HCT116 (cell line): ENCODE data around the gene MED26. TPM values are rescaled to one million over a fixed set of nuclear protein-coding genes. Genes with fewer than 3 reads are reported as not detected.

Source experiments
- ATAC-seq: fragments of 200-7000 bp; cut with Tn5 transposase; 2 replicates; pipeline ENCODE4 v1.9.1; 2020; ENCODE audit warnings: mild to moderate bottlenecking, moderate library complexity
- BruUV-seq: library from RNA; stranded (reverse); fragments of 400-500 nt; replicated peaks from 2 replicates; lab custom pipeline; 2021; lab: Mats Ljungman, UMichigan
- CTCF ChIA-PET: fragments of 300-600 bp; sonication (Branson Sonifier 250); formaldehyde crosslinking; loops from one replicate; lab custom pipeline; 2021; ENCODE audit warnings: antibody characterized with exemption; lab: Charles Lee
- POLR2A ChIA-PET: fragments of 300-600, 350-600 bp; sonication (Branson Sonifier 250); formaldehyde crosslinking; loops from one replicate; lab custom pipeline; 2021; ENCODE audit warnings: antibody characterized with exemption; lab: Charles Lee
- RAD21 ChIA-PET, 2 experiments: fragments of 300-600 bp; sonication (Branson Sonifier 250); formaldehyde crosslinking; loops; one replicate each; lab custom pipeline; 2023; ENCODE audit warnings: low total read pairs in 2 of 2; ENCODE audit not compliant: uncharacterized antibody in 2 of 2, unreplicated experiment in 2 of 2, low non-redundant PET in 1 of 2; lab: Charles Lee
- DNase-seq: peaks from one replicate; pipeline ENCODE4 v3.0.0-alpha.2; 2010; ENCODE audit warnings: low read depth, low spot score
- H2AFZ ChIP-seq: fragments of 200-600 bp; shearing (Covaris generic), sonication (generic); 2 replicates; pipeline ENCODE4 v1.6.1; 2017; ENCODE audit warnings: low read depth, mixed run types, mixed read lengths, antibody characterized with exemption, low read length; ENCODE audit not compliant: poor library complexity, severe bottlenecking
- H3K27ac ChIP-seq: 2 replicates; pipeline ENCODE4 v1.5.1; 2012; ENCODE audit warnings: low read depth, low read length
- H3K27me3 ChIP-seq: fragments of 200-600 bp; sonication (generic); 2 replicates; pipeline ENCODE4 v1.6.1; 2016; ENCODE audit warnings: mixed run types, low read length, mixed read lengths; ENCODE audit not compliant: insufficient read depth
- H3K36me3 ChIP-seq, 2 experiments: fragments of 200-500 bp in 1 of 2; fragments of 200-600 bp in 1 of 2; sonication (Bioruptor generic) in 1 of 2; sonication (generic) in 1 of 2; 2 replicates each; pipeline versions ENCODE4 v1.5.1 to v1.6.1; 2014 to 2016; ENCODE audit warnings: low read length in 2 of 2, inconsistent platforms in 1 of 2, mixed read lengths in 1 of 2, mixed run types in 1 of 2; ENCODE audit not compliant: insufficient read depth in 2 of 2, control insufficient read depth in 1 of 2
- H3K4me1 ChIP-seq, 2 experiments: fragments of 200-600 bp in 1 of 2; sonication (generic) in 1 of 2; 2 replicates each; pipeline versions ENCODE4 v1.5.1 to v1.6.1; 2012 to 2017; ENCODE audit warnings: low read length in 2 of 2, inconsistent platforms in 1 of 2, mild to moderate bottlenecking in 1 of 2, mixed read lengths in 1 of 2, mixed run types in 1 of 2, moderate library complexity in 1 of 2; ENCODE audit not compliant: insufficient read depth in 2 of 2, control insufficient read depth in 1 of 2
- H3K4me2 ChIP-seq: fragments of 200-600 bp; sonication (generic); 2 replicates; pipeline ENCODE4 v1.6.1; 2017; ENCODE audit warnings: mixed run types, low read length, mixed read lengths
- H3K4me3 ChIP-seq, 2 experiments: fragments of 200-600 bp in 1 of 2; sonication (generic) in 1 of 2; replicated peaks in 1 of 2; 2 replicates each; pipeline ENCODE4 v1.5.1; 2011 to 2016; ENCODE audit warnings: low read length in 2 of 2, control low read depth in 1 of 2, low read depth in 1 of 2, mild to moderate bottlenecking in 1 of 2, mixed read lengths in 1 of 2, mixed run types in 1 of 2
- H3K79me2 ChIP-seq: fragments of 200-600 bp; sonication (generic); 2 replicates; pipeline ENCODE4 v1.6.1; 2017; ENCODE audit warnings: mild to moderate bottlenecking, mixed run types, low read length, moderate library complexity, mixed read lengths; ENCODE audit not compliant: insufficient read depth
- H3K9ac ChIP-seq: fragments of 200-600 bp; sonication (generic); 2 replicates; pipeline ENCODE4 v1.6.1; 2016; ENCODE audit warnings: low read length, mixed read lengths
- H3K9me2 ChIP-seq: fragments of 200-600 bp; sonication (generic), shearing (Covaris generic); 2 replicates; pipeline ENCODE4 v1.6.1; 2017; ENCODE audit warnings: mixed run types, mild to moderate bottlenecking, moderate library complexity; ENCODE audit not compliant: insufficient read depth
- H3K9me3 ChIP-seq, 2 experiments: fragments of 200-500 bp in 1 of 2; fragments of 200-600 bp in 1 of 2; sonication (Bioruptor generic) in 1 of 2; sonication (generic) in 1 of 2; 2 replicates each; pipeline ENCODE4 v1.6.1; 2014 to 2017; ENCODE audit warnings: low read length in 2 of 2, mixed read lengths in 2 of 2, inconsistent platforms in 1 of 2, low read depth in 1 of 2, mild to moderate bottlenecking in 1 of 2, mixed run types in 1 of 2, moderate library complexity in 1 of 2; ENCODE audit not compliant: control insufficient read depth in 1 of 2, insufficient read depth in 1 of 2
- H4K20me1 ChIP-seq: fragments of 200-600 bp; sonication (generic), shearing (Covaris generic); 2 replicates; pipeline ENCODE4 v1.6.1; 2017; ENCODE audit warnings: mixed run types, mild to moderate bottlenecking, moderate library complexity; ENCODE audit not compliant: insufficient read depth
- CBX3 ChIP-seq: IDR thresholded peaks from 2 replicates; pipeline ENCODE4 v1.6.1; 2012; ENCODE audit warnings: low read depth
- CEBPB ChIP-seq: IDR thresholded peaks from 2 replicates; pipeline ENCODE4 v1.6.1; 2012; ENCODE audit warnings: low read depth
- EGR1 ChIP-seq: IDR thresholded peaks from 2 replicates; pipeline ENCODE4 v1.6.1; 2012; ENCODE audit warnings: low read depth
- ELF1 ChIP-seq: IDR thresholded peaks from 2 replicates; pipeline ENCODE4 v1.6.1; 2012; ENCODE audit warnings: low read depth, borderline replicate concordance
- EZH2 ChIP-seq: fragments of 200-600 bp; sonication (generic); IDR thresholded peaks from 2 replicates; pipeline ENCODE4 v1.6.1; 2017; ENCODE audit warnings: antibody characterized with exemption, mixed run types
- FOSL1 ChIP-seq: IDR thresholded peaks from 2 replicates; pipeline ENCODE4 v1.6.1; 2012; ENCODE audit warnings: low read depth
- POLR2AphosphoS5 ChIP-seq: IDR thresholded peaks from 2 replicates; pipeline ENCODE4 v1.6.1; 2011; ENCODE audit warnings: mild to moderate bottlenecking, low read depth, low read length, moderate library complexity
- RAD21 ChIP-seq: IDR thresholded peaks from 2 replicates; pipeline ENCODE4 v1.6.1; 2012; ENCODE audit warnings: low read depth, mild to moderate bottlenecking
- SIN3A ChIP-seq: IDR thresholded peaks from 2 replicates; pipeline ENCODE4 v1.6.1; 2012; ENCODE audit warnings: low read depth
- SP1 ChIP-seq: IDR thresholded peaks from 2 replicates; pipeline ENCODE4 v1.6.1; 2012; ENCODE audit warnings: low read depth
- SRF ChIP-seq: IDR thresholded peaks from 2 replicates; pipeline ENCODE4 v1.6.1; 2012; ENCODE audit warnings: low read depth
- ZBTB33 ChIP-seq: IDR thresholded peaks from 2 replicates; pipeline ENCODE4 v1.6.1; 2011; ENCODE audit warnings: mild to moderate bottlenecking, low read length, moderate library complexity; ENCODE audit not compliant: insufficient replicate concordance; ENCODE audit errors: extremely low read depth
- ZFX ChIP-seq: fragments of 450-650 bp; IDR thresholded peaks from 2 replicates; pipeline ENCODE4 v1.6.1; 2017
- intact Hi-C: fragments of 100-400 bp; cut with micrococcal nuclease; formaldehyde crosslinking; loops from 2 replicates; pipeline ENCODE4 v1.10.0; 2022
- total RNA-seq: library from RNA; stranded (reverse); gene quantifications from one replicate; pipeline ENCODE4 v1.2.1, GENCODE V29; 2021; ENCODE audit not compliant: unreplicated experiment
- TF ChIP-seq, protein P1 (sequence below), 3 experiments: fragments of 200-600 bp in 1 of 3; sonication (generic) in 1 of 3; IDR thresholded peaks in 2 of 3; conservative IDR thresholded peaks in 1 of 3; 2 replicates each; pipeline ENCODE4 v1.5.1; 2012 to 2017; ENCODE audit warnings: low read depth in 2 of 3, low read length in 2 of 3, antibody characterized with exemption in 1 of 3, borderline replicate concordance in 1 of 3, control low read depth in 1 of 3, mild to moderate bottlenecking in 1 of 3, mixed read lengths in 1 of 3, mixed run types in 1 of 3, moderate library complexity in 1 of 3; ENCODE audit not compliant: insufficient read depth in 1 of 3
- TF ChIP-seq, protein P2 (sequence below): IDR thresholded peaks from 2 replicates; pipeline ENCODE4 v1.6.1; 2012
- TF ChIP-seq, protein P3 (sequence below): IDR thresholded peaks from 2 replicates; pipeline ENCODE4 v1.6.1; 2012

The MED26 gene
- total RNA-seq, 1 experiment from 2014 or later: 13.3 TPM

- DNase-seq (no peak), ATAC-seq (no peak)
- H2AFZ ChIP-seq: no peak overlapping the region
- no peak overlapping the region for H3K27ac ChIP-seq
- H3K4me3 ChIP-seq: no peak overlapping the region
- H3K9me3 ChIP-seq: no peaks in the 10 kb centered on the region
- intact Hi-C loops: no loop called here
- BruUV-seq: no TSS peak
- no peak overlapping the region for H3K4me2 ChIP-seq
- no peaks in the 10 kb centered on the region for H3K9me2 ChIP-seq
- ChIA-PET RAD21 (no interaction called here), POLR2A (no interaction called here), CTCF (no interaction called here)
- TF ChIP-seq ZFX: no peak
- no peak for TF ChIP-seq FOSL1
- TF ChIP-seq SP1: no peak
- no peak for TF ChIP-seq RAD21
- TF ChIP-seq, protein P1, sequence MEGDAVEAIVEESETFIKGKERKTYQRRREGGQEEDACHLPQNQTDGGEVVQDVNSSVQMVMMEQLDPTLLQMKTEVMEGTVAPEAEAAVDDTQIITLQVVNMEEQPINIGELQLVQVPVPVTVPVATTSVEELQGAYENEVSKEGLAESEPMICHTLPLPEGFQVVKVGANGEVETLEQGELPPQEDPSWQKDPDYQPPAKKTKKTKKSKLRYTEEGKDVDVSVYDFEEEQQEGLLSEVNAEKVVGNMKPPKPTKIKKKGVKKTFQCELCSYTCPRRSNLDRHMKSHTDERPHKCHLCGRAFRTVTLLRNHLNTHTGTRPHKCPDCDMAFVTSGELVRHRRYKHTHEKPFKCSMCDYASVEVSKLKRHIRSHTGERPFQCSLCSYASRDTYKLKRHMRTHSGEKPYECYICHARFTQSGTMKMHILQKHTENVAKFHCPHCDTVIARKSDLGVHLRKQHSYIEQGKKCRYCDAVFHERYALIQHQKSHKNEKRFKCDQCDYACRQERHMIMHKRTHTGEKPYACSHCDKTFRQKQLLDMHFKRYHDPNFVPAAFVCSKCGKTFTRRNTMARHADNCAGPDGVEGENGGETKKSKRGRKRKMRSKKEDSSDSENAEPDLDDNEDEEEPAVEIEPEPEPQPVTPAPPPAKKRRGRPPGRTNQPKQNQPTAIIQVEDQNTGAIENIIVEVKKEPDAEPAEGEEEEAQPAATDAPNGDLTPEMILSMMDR (IDR thresholded peaks at IDR 0.05 in 2 of 3, conservative IDR thresholded peaks at IDR 0.05 in 1 of 3; ENCODE audit: borderline replicate concordance in 1 of 3, insufficient read depth in 1 of 3, low read depth in 2 of 3, low read length in 2 of 3): no peak
- TF ChIP-seq ELF1: no peak
- TF ChIP-seq SRF: no peak
- TF ChIP-seq, protein P2, sequence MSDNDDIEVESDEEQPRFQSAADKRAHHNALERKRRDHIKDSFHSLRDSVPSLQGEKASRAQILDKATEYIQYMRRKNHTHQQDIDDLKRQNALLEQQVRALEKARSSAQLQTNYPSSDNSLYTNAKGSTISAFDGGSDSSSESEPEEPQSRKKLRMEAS: no peak
- no peak for TF ChIP-seq EGR1
- TF ChIP-seq EZH2: no peak
- TF ChIP-seq CBX3: no peak
- TF ChIP-seq CEBPB: no peak
- TF ChIP-seq ZBTB33: no peak
- TF ChIP-seq, protein P3, sequence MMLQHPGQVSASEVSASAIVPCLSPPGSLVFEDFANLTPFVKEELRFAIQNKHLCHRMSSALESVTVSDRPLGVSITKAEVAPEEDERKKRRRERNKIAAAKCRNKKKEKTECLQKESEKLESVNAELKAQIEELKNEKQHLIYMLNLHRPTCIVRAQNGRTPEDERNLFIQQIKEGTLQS: no peak
- no peak for TF ChIP-seq SIN3A
- no peak for TF ChIP-seq POLR2AphosphoS5
- H3K79me2 ChIP-seq: peaks cover 100% of the 10 kb centered on the region
- H3K36me3 ChIP-seq: no peaks in the 10 kb centered on the region
- H4K20me1 ChIP-seq: peaks cover 4% of the 10 kb centered on the region; the same call in 1 of the 2 replicates
- H3K9ac ChIP-seq: no peak overlapping the region
- peaks cover 6 to 18% of the 10 kb centered on the region in 2 experiments; a peak in 3 of 4 replicates for H3K4me1 ChIP-seq
- H3K27me3 ChIP-seq: no peaks in the 10 kb centered on the region
These were observed 31.6 kb downstream of the MED26 start for GRCh38 chr19:16596399-16596798.
